Panc1 (cell line): ENCODE results near the gene DMTF1. TPM values are rescaled to one million over a fixed set of nuclear protein-coding genes. Genes with fewer than 3 reads are reported as not detected.

Experiments
- ATAC-seq: fragments of 200-7000 bp; cut with Tn5 transposase; 2 replicates; pipeline ENCODE4 v1.9.1; 2020; ENCODE audit warnings: mild to moderate bottlenecking, moderate library complexity
- BruUV-seq: library from RNA; stranded (reverse); fragments of 400-500 nt; replicated peaks from 2 replicates; lab custom pipeline; 2021; lab: Mats Ljungman, UMichigan
- CTCF ChIA-PET: fragments of 300-600 bp; sonication (Branson Sonifier 250); formaldehyde crosslinking; loops from one replicate; lab custom pipeline; 2022; ENCODE audit warnings: antibody characterized with exemption; lab: Charles Lee
- POLR2A ChIA-PET: fragments of 300-600 bp; sonication (Branson Sonifier 250); formaldehyde crosslinking; loops from one replicate; lab custom pipeline; 2022; ENCODE audit warnings: antibody characterized with exemption; lab: Charles Lee
- DNase-seq: peaks from one replicate; pipeline ENCODE4 v3.0.0-alpha.2; 2010; ENCODE audit warnings: low read depth, low spot score
- H3K27ac ChIP-seq: 2 replicates; pipeline ENCODE4 v1.5.1; 2011; ENCODE audit warnings: mild to moderate bottlenecking, low read length, inconsistent platforms
- H3K27me3 ChIP-seq: fragments of 200-500 bp; sonication (Bioruptor generic); 2 replicates; pipeline ENCODE4 v1.6.0; 2014; ENCODE audit warnings: low read length, inconsistent platforms; ENCODE audit not compliant: control insufficient read depth, insufficient read depth
- H3K36me3 ChIP-seq: fragments of 200-500 bp; sonication (Bioruptor generic); 2 replicates; pipeline ENCODE4 v1.5.1; 2014; ENCODE audit warnings: inconsistent platforms, mild to moderate bottlenecking, low read length, moderate library complexity; ENCODE audit not compliant: control insufficient read depth, insufficient read depth
- H3K4me1 ChIP-seq: 2 replicates; pipeline ENCODE4 v1.5.1; 2011; ENCODE audit warnings: inconsistent platforms, mild to moderate bottlenecking, low read length, moderate library complexity; ENCODE audit not compliant: control insufficient read depth, insufficient read depth
- H3K4me3 ChIP-seq, 2 experiments: 2 replicates each; pipeline ENCODE4 v1.5.1; 2011 to 2012; ENCODE audit warnings: low read depth in 2 of 2, low read length in 2 of 2, mild to moderate bottlenecking in 2 of 2, inconsistent platforms in 1 of 2, moderate library complexity in 1 of 2
- H3K9me3 ChIP-seq: fragments of 200-500 bp; sonication (Bioruptor generic); 2 replicates; pipeline ENCODE4 v1.5.1; 2014; ENCODE audit warnings: low read depth, mild to moderate bottlenecking, inconsistent platforms, low read length, moderate library complexity; ENCODE audit not compliant: control insufficient read depth, insufficient read depth
- CTCF ChIP-seq: fragments of 450-650 bp; IDR thresholded peaks from 2 replicates; pipeline ENCODE4 v1.5.1; 2017; ENCODE audit warnings: mild to moderate bottlenecking
- POLR2AphosphoS5 ChIP-seq: IDR thresholded peaks from 2 replicates; pipeline ENCODE4 v1.6.1; 2012; ENCODE audit warnings: mild to moderate bottlenecking, low read depth, low read length, moderate library complexity
- REST ChIP-seq, 2 experiments: IDR thresholded peaks; 2 replicates each; pipeline ENCODE4 v1.6.1; 2011 to 2012; ENCODE audit warnings: low read depth in 2 of 2, control low read depth in 1 of 2, low read length in 1 of 2, mild to moderate bottlenecking in 1 of 2, moderate library complexity in 1 of 2; ENCODE audit not compliant: insufficient read depth in 1 of 2
- SIN3A ChIP-seq: IDR thresholded peaks from 2 replicates; pipeline ENCODE4 v1.6.1; 2012; ENCODE audit warnings: low read depth, mild to moderate bottlenecking, low read length, moderate library complexity, borderline replicate concordance; ENCODE audit not compliant: insufficient read depth
- TCF7L2 ChIP-seq: IDR thresholded peaks from 2 replicates; pipeline ENCODE4 v1.6.1; 2011; ENCODE audit warnings: mild to moderate bottlenecking, low read depth, low read length, inconsistent platforms
- in situ Hi-C: cut with HindIII; loops from 2 replicates; pipeline ENCODE4 v1.10.0; 2016; ENCODE audit warnings: low sequenced_read_pairs, low pct_unique_long_range_greater_than_20kb
- intact Hi-C: fragments of 100-400 bp; cut with micrococcal nuclease; formaldehyde crosslinking; loops from one replicate; pipeline ENCODE4 v1.10.0; 2022; ENCODE audit not compliant: unreplicated experiment
- total RNA-seq: library from RNA; stranded (reverse); gene quantifications from one replicate; pipeline ENCODE4 v1.2.1, GENCODE V29; 2021; ENCODE audit not compliant: unreplicated experiment

The DMTF1 gene
- total RNA-seq, 1 experiment from 2014 or later, result 54.0 TPM

- H3K4me1 ChIP-seq, result no peaks in the 10 kb centered on the region
- no peak overlapping the region for H3K27ac ChIP-seq
- no TSS peak for BruUV-seq
- no peaks in the 10 kb centered on the region; the same call in 1 of the 2 replicates for H3K36me3 ChIP-seq
- CTCF ChIA-PET, result no interaction called here
- no peak for ATAC-seq
- H3K9me3 ChIP-seq, result no peaks in the 10 kb centered on the region
- intact Hi-C loops (no loop called here), in situ Hi-C loops (no loop called here)
- POLR2A ChIA-PET, result no interaction called here
- H3K4me3 ChIP-seq, result no peak overlapping the region
- no peak for DNase-seq
- H3K27me3 ChIP-seq, result no peaks in the 10 kb centered on the region
- TF ChIP-seq POLR2AphosphoS5, result no peak
- TF ChIP-seq SIN3A, result no peak
- TF ChIP-seq TCF7L2, result no peak
- TF ChIP-seq REST (IDR thresholded peaks at IDR 0.05; ENCODE audit: insufficient read depth in 1 of 2, low read depth in 2 of 2, low read length in 1 of 2), result no peak
- no peak for TF ChIP-seq CTCF
Observed at GRCh38 chr7:87129332-87129731, 22.9 kb upstream of the DMTF1 start.

- POLR2A ChIA-PET, result no interaction called here
- CTCF ChIA-PET, result no interaction called here
- H3K4me1 ChIP-seq, result no peaks in the 10 kb centered on the region
- TF ChIP-seq REST (IDR thresholded peaks at IDR 0.05; ENCODE audit: insufficient read depth in 1 of 2, low read depth in 2 of 2, low read length in 1 of 2), result no peak
- TF ChIP-seq SIN3A, result no peak
- no peak for TF ChIP-seq POLR2AphosphoS5
- TF ChIP-seq TCF7L2, result no peak
- no peak for TF ChIP-seq CTCF
- DNase-seq (no peak), ATAC-seq (no peak)
- no peaks in the 10 kb centered on the region for H3K9me3 ChIP-seq
- H3K36me3 ChIP-seq, result no peaks in the 10 kb centered on the region; the same call in 1 of the 2 replicates
- in situ Hi-C loops, result no loop called here
- H3K27ac ChIP-seq, result no peak overlapping the region
- H3K4me3 ChIP-seq, result no peak overlapping the region
- H3K27me3 ChIP-seq, result no peaks in the 10 kb centered on the region
- intact Hi-C loops, result no loop called here
- no TSS peak for BruUV-seq
Observed at GRCh38 chr7:87129848-87130247, 22.4 kb upstream of the DMTF1 start.
